Measurements from ENCODE around the gene MAN1C1. TPM values are rescaled to one million over a fixed set of nuclear protein-coding genes. Genes with fewer than 3 reads are reported as not detected.

The MAN1C1 gene
- total RNA-seq, 1 experiment from 2014 or later: 9.3 TPM

- no peak overlapping the region for H3K23ac ChIP-seq (ENCODE audit: insufficient read length, low read depth, low read length)
- DNase-seq: no peak
- no peak overlapping the region for H4K8ac ChIP-seq (replicated peaks; ENCODE audit: insufficient read length, low read depth, low read length)
- H2BK5ac ChIP-seq (ENCODE audit: insufficient read length, low read length): no peak overlapping the region
- no peak overlapping the region for H3T11ph ChIP-seq (ENCODE audit: low read length)
- H3K27me3 ChIP-seq (ENCODE audit: insufficient read depth, low read length): no peaks in the 10 kb centered on the region
- H2AK5ac ChIP-seq (ENCODE audit: insufficient read length, low read length): no peak overlapping the region
- H3K18ac ChIP-seq (ENCODE audit: insufficient read length, low read depth, low read length): no peak overlapping the region
- Mint-ChIP-seq H3K4me3 (no peak overlapping the region; a peak in 1 of 5 replicates), H3K27me3 (ENCODE audit: low read depth) (no peaks in the 10 kb centered on the region), H3K36me3 (ENCODE audit: insufficient read depth in 1 of 3, low read depth in 3 of 3) (peaks cover 0 to 2% (median 0%) of the 10 kb centered on the region in 3 experiments; a peak in 2 of 7 replicates), H3K27ac (no peak overlapping the region), H3K9me3 (no peaks in the 10 kb centered on the region), H3K4me1 (peaks cover 28 to 33% of the 10 kb centered on the region in 2 experiments)
- no peaks in the 10 kb centered on the region for H3K79me1 ChIP-seq (ENCODE audit: insufficient read depth, low read depth, low read length, poor library complexity, severe bottlenecking)
- H4K5ac ChIP-seq (ENCODE audit: insufficient read length, low read depth, low read length): no peak overlapping the region
- H3K23me2 ChIP-seq (ENCODE audit: insufficient read length, low read depth, low read length, poor library complexity, severe bottlenecking): no peaks in the 10 kb centered on the region
- no peak overlapping the region for H2BK20ac ChIP-seq (ENCODE audit: low read depth, low read length, poor library complexity, severe bottlenecking)
- H3K4me1 ChIP-seq (ENCODE audit: insufficient read depth, low read length): no peaks in the 10 kb centered on the region
- H3K4ac ChIP-seq (ENCODE audit: low read depth, low read length): no peak overlapping the region
- no peak overlapping the region for H2BK15ac ChIP-seq (ENCODE audit: low read depth, low read length)
- H2BK120ac ChIP-seq (ENCODE audit: low read depth, low read length, poor library complexity, severe bottlenecking): no peak overlapping the region
- no peak overlapping the region for H2BK12ac ChIP-seq (ENCODE audit: insufficient read length, low read depth, low read length)
- H3K27ac ChIP-seq (ENCODE audit: insufficient read length, low read depth, low read length): no peak overlapping the region
- H3K9ac ChIP-seq (ENCODE audit: extremely low read depth, insufficient read length, low read length): no peak overlapping the region
- H3K9me3 ChIP-seq (ENCODE audit: control insufficient read depth, low read depth, low read length): no peaks in the 10 kb centered on the region
- WGBS (ENCODE audit: extremely low coverage, insufficient read length, low lambda C conversion rate): 100% methylated on average over 2 of the region's 2 CpGs
- no peak overlapping the region for H3K14ac ChIP-seq (ENCODE audit: insufficient read depth, low read length)
- no peaks in the 10 kb centered on the region for H3K79me2 ChIP-seq (ENCODE audit: insufficient read depth, low read length)
- H3K56ac ChIP-seq (ENCODE audit: insufficient read length, low read depth, low read length): no peak overlapping the region
- no peak overlapping the region for H4K91ac ChIP-seq (ENCODE audit: insufficient read length, low read depth, low read length)
- H3K4me2 ChIP-seq (ENCODE audit: insufficient read depth, insufficient read length, low read length): no peak overlapping the region
- no peak for TF ChIP-seq CTCF (conservative IDR thresholded peaks at IDR 0.05)
- H2AFZ ChIP-seq (ENCODE audit: low read length): no peak overlapping the region
- H4K20me1 ChIP-seq (ENCODE audit: control insufficient read depth, insufficient read depth, insufficient read length): no peaks in the 10 kb centered on the region
Observed at GRCh38 chr1:25768999-25769398, 152.4 kb downstream of the MAN1C1 start.
